Measurements from ENCODE around the gene FBXO46.

The FBXO46 gene

GRCh38 chr19:45660636-45661035 lies 70.1 kb downstream of the FBXO46 start:
- Mint-ChIP-seq H3K27me3 (peaks cover 9% of the 10 kb centered on the region), H3K4me3 (no peak overlapping the region), H3K27ac (no peak overlapping the region), H3K9me3 (no peaks in the 10 kb centered on the region), H3K4me1 (no peaks in the 10 kb centered on the region)
- ATAC-seq (no peak), DNase-seq (no peak)
